ENCODE data around the gene IFNL2. TPM values are rescaled to one million over a fixed set of nuclear protein-coding genes. Genes with fewer than 3 reads are reported as not detected.

IFNL2 gene
- total RNA-seq, 4 donors from 2014 or later: not detected

DNA sequence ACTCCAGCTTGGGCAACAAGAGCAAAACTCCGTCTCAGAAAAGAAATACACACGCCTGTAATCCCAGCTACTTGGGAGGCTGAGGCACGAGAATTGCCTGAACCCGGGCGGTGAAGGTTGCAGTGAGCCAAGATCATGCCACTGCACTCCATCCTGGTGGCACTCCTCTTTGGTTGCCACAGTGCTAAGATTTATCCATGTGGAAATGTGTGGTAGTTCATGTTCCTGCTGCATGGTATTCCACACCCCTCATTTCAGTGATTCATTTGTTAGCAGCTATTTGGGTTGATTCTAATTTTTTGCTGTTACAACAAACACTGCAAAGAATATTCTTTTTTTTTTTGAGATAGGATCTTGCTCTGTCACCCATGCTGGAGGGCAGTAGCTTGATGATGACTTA is 35.5 kb upstream of the IFNL2 start:
- H3K4me3 ChIP-seq: no peak overlapping the region
- no peak for ATAC-seq
- H3K4me1 ChIP-seq: no peaks in the 10 kb centered on the region
- H3K27ac ChIP-seq: no peak overlapping the region
- H3K9me3 ChIP-seq: no peaks in the 10 kb centered on the region
- TF ChIP-seq POLR2A (IDR thresholded peaks at IDR 0.05): no peak
- TF ChIP-seq, protein P1, sequence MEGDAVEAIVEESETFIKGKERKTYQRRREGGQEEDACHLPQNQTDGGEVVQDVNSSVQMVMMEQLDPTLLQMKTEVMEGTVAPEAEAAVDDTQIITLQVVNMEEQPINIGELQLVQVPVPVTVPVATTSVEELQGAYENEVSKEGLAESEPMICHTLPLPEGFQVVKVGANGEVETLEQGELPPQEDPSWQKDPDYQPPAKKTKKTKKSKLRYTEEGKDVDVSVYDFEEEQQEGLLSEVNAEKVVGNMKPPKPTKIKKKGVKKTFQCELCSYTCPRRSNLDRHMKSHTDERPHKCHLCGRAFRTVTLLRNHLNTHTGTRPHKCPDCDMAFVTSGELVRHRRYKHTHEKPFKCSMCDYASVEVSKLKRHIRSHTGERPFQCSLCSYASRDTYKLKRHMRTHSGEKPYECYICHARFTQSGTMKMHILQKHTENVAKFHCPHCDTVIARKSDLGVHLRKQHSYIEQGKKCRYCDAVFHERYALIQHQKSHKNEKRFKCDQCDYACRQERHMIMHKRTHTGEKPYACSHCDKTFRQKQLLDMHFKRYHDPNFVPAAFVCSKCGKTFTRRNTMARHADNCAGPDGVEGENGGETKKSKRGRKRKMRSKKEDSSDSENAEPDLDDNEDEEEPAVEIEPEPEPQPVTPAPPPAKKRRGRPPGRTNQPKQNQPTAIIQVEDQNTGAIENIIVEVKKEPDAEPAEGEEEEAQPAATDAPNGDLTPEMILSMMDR (IDR thresholded peaks at IDR 0.05 in 4 of 5, conservative IDR thresholded peaks at IDR 0.05 in 1 of 5): no peak
- peaks cover 1 to 8% (median 4%) of the 10 kb centered on the region in 3 donors for H3K27me3 ChIP-seq
- intact Hi-C loops (cut with DNase I; ENCODE audit: low total_unique reads) (no loop called here), in situ Hi-C loops (cut with MboI; ENCODE audit: low sequenced_read_pairs in 4 of 4) (no loop called here)
- DNase-seq: no peak
- H3K36me3 ChIP-seq: no peaks in the 10 kb centered on the region

DNA sequence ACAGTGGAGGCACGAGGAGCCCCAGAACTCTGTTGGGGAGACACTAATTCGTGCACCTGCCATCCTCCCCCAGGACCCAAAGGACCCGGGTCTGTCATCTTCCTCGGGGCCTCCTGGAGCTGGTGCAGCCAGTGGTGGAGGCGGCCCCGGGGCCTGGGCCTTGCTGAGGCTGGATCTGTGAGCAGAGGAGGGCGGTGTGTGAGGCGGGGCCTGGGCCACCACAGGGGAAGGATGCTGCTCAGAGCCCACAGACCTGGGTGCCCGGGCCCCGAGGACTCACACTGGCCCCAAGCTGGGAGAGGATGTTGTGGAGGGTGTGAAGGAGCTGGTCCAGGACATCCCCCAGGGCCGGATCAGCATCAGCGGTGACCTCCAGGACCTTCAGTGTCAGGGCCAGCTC is 31.7 kb upstream of the IFNL2 start:
- ATAC-seq (no peak), DNase-seq (no peak)
- in situ Hi-C loops (cut with MboI; ENCODE audit: low sequenced_read_pairs in 4 of 4) (no loop called here), intact Hi-C loops (cut with DNase I; ENCODE audit: low total_unique reads) (no loop called here)
- H3K9me3 ChIP-seq: no peaks in the 10 kb centered on the region
- H3K27me3 ChIP-seq: peaks cover 5 to 13% (median 7%) of the 10 kb centered on the region in 3 donors
- TF ChIP-seq, protein P1 (IDR thresholded peaks at IDR 0.05 in 4 of 5, conservative IDR thresholded peaks at IDR 0.05 in 1 of 5): no peak
- no peak for TF ChIP-seq POLR2A (IDR thresholded peaks at IDR 0.05)
- H3K36me3 ChIP-seq: no peaks in the 10 kb centered on the region
- H3K27ac ChIP-seq: no peak overlapping the region
- no peaks in the 10 kb centered on the region for H3K4me1 ChIP-seq
- no peak overlapping the region for H3K4me3 ChIP-seq

DNA sequence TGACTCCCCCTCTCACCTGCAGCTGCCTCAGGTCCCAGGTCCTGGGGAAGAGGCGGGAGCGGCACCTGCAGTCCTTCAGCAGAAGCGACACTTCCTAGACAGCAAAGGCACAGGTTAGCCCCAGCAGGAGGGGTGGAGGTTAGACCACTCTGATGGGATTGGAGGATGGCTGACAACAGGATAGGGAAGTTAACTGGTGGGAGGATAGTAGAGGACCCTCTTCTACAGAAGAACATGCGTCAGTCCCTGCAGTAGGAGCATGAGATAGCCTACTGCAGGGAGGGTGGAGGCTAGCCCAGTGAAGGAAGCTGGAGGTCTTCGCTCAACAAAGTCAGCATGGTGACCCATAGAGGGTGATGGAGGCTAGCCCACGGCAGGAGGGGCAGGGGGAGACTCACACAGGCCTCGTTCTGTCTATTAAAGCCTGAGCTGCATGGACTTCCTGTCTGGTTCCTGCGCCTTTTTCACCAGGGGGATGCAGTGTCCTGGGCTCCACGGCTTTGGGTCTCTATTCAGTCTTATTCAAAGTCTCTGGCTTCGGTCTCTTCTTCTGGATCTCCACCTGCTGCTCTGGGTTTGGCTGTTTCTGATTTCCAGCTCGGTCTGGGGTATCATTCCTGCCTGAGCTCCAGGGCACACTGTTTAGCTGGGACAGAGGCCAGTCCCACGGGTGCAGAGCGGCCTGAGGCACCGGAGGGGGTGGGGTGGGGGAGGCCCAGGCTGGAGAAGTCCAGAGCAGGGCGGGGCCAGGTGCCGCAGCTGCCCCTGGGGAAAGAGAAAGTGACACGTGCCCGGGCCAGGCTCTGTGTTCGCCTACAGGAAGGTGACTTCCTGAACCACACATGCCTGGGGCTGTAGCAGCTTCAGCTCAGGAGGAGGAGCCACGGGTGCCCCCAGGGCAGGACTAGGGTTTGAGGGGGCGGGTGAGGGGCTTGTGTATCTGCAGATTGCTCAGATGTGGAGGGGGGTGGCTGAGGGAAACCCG is 30.7 kb upstream of the IFNL2 start:
- in situ Hi-C loops (cut with MboI; ENCODE audit: low sequenced_read_pairs in 4 of 4) (no loop called here), intact Hi-C loops (cut with DNase I; ENCODE audit: low total_unique reads) (no loop called here)
- TF ChIP-seq, protein P1 (IDR thresholded peaks at IDR 0.05 in 4 of 5, conservative IDR thresholded peaks at IDR 0.05 in 1 of 5): no peak
- no peak for TF ChIP-seq POLR2A (IDR thresholded peaks at IDR 0.05)
- ATAC-seq: no peak
- H3K9me3 ChIP-seq: no peaks in the 10 kb centered on the region
- H3K27ac ChIP-seq: no peak overlapping the region
- no peaks in the 10 kb centered on the region for H3K36me3 ChIP-seq
- H3K4me1 ChIP-seq: no peaks in the 10 kb centered on the region
- H3K27me3 ChIP-seq: peaks cover 5 to 13% (median 7%) of the 10 kb centered on the region in 3 donors
- no peak for DNase-seq
- no peak overlapping the region for H3K4me3 ChIP-seq

DNA sequence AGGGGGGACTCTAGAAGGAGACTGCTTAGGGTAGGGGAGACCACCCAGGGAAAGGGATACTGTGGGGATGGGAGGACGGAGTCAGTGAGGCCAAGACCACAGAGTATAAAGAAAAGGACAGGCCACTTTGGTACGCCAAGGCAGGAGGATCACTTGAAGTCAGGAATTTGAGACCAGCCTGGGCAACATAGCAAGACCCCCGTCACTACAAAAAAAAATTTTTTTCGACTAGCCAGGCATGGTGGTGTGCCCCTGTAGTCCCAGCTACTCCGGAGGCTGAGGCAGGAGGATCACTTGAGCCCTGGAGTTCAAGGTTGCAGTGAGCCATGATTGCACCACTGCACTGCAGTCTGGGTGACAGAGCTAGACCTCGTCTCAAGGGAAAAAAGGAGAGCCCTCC is 30.0 kb upstream of the IFNL2 start:
- ATAC-seq: no peak
- in situ Hi-C loops (cut with MboI; ENCODE audit: low sequenced_read_pairs in 4 of 4): no loop called here
- no peak for DNase-seq
- Histone ChIP-seq H3K27ac (no peak overlapping the region), H3K4me1 (no peaks in the 10 kb centered on the region), H3K4me3 (no peak overlapping the region), H3K36me3 (no peaks in the 10 kb centered on the region), H3K27me3 (peaks cover 5 to 13% (median 7%) of the 10 kb centered on the region in 3 donors), H3K9me3 (no peaks in the 10 kb centered on the region)
- TF ChIP-seq, protein P1 (IDR thresholded peaks at IDR 0.05 in 4 of 5, conservative IDR thresholded peaks at IDR 0.05 in 1 of 5): no peak
- TF ChIP-seq POLR2A (IDR thresholded peaks at IDR 0.05): no peak
- intact Hi-C loops (cut with DNase I; ENCODE audit: low total_unique reads): no loop called here
